T-cell (primary cell): ENCODE data around the gene ATP2B1. TPM values are rescaled to one million over a fixed set of nuclear protein-coding genes. Genes with fewer than 3 reads are reported as not detected.

Source experiments
- ATAC-seq, 4 experiments: fragments of 200-7000 bp in 3 of 4; fragments of 150-1000 bp in 1 of 4; cut with Tn5 transposase; replicated peaks in 1 of 4; 1 replicate in 3 of 4; 2 replicates in 1 of 4; pipeline ENCODE4 v1.10.0; 2021; ENCODE audit warnings: moderate library complexity in 3 of 4, mild to moderate bottlenecking in 2 of 4, moderate number of reproducible peaks in 1 of 4
- CTCF ChIA-PET, 2 donors: fragments of 300-600 bp; sonication (Branson Sonifier 250); formaldehyde crosslinking; loops; one replicate each; lab custom pipeline; 2022; ENCODE audit warnings: antibody characterized with exemption in 2 of 2; lab: Charles Lee
- POLR2A ChIA-PET, 2 donors: fragments of 300-600 bp; sonication (Branson Sonifier 250); formaldehyde crosslinking; loops; one replicate each; lab custom pipeline; 2022; ENCODE audit warnings: antibody characterized with exemption in 2 of 2; lab: Charles Lee
- DNase-seq, 35 experiments: peaks; one replicate each; pipeline versions ENCODE4 v3.0.0 to v3.0.0-alpha.2; 2013 to 2023
- H3K27ac ChIP-seq: one replicate; pipeline ENCODE4 v1.5.1; 2013; ENCODE audit warnings: low read length
- H3K27me3 ChIP-seq, 2 experiments: replicated peaks in 1 of 2; 1 replicate in 1 of 2; 2 replicates in 1 of 2; pipeline versions ENCODE4 v1.6.1 to v1.7.0; 2013; ENCODE audit warnings: low read length in 1 of 2, mixed read lengths in 1 of 2; ENCODE audit not compliant: control insufficient read depth in 2 of 2, insufficient read depth in 2 of 2; ENCODE audit errors: extremely low read depth in 1 of 2
- H3K36me3 ChIP-seq, 2 donors: 1 replicate in 1 of 2; 2 replicates in 1 of 2; pipeline versions ENCODE4 v1.6.1 to v1.7.0; 2013; ENCODE audit warnings: low read length in 1 of 2; ENCODE audit not compliant: control insufficient read depth in 2 of 2, insufficient read depth in 1 of 2; ENCODE audit errors: extremely low read depth in 1 of 2
- H3K4me1 ChIP-seq, 2 experiments: 1 replicate in 1 of 2; 2 replicates in 1 of 2; pipeline versions ENCODE4 v1.6.1 to v1.7.0; 2013; ENCODE audit warnings: low read length in 2 of 2, mixed read lengths in 1 of 2; ENCODE audit not compliant: insufficient read depth in 2 of 2, control insufficient read depth in 1 of 2; ENCODE audit errors: extremely low read depth in 1 of 2
- H3K4me3 ChIP-seq, 2 donors: 1 replicate in 1 of 2; 2 replicates in 1 of 2; pipeline versions ENCODE4 v1.5.1 to v1.7.0; 2013; ENCODE audit warnings: mild to moderate bottlenecking in 2 of 2, low read length in 1 of 2, moderate library complexity in 1 of 2; ENCODE audit not compliant: control insufficient read depth in 1 of 2; ENCODE audit errors: extremely low read depth in 1 of 2
- H3K9me3 ChIP-seq: 2 replicates; pipeline ENCODE4 v1.7.0; 2013
- H3K27ac Mint-ChIP-seq, 2 donors: one replicate each; pipeline ENCODE4 v1.8.0; 2020 to 2021; ENCODE audit warnings: mild to moderate bottlenecking in 2 of 2, mixed read lengths in 2 of 2
- H3K27me3 Mint-ChIP-seq, 2 donors: one replicate each; pipeline ENCODE4 v1.8.0; 2021 to 2022; ENCODE audit warnings: mixed read lengths in 2 of 2
- H3K36me3 Mint-ChIP-seq: one replicate; pipeline ENCODE4 v1.8.0; 2021; ENCODE audit warnings: mixed read lengths
- H3K4me1 Mint-ChIP-seq, 3 donors: one replicate each; pipeline ENCODE4 v1.8.0; 2020 to 2022; ENCODE audit warnings: mixed read lengths in 3 of 3, mild to moderate bottlenecking in 1 of 3
- H3K4me3 Mint-ChIP-seq, 3 donors: one replicate each; pipeline ENCODE4 v1.8.0; 2020 to 2022; ENCODE audit warnings: mild to moderate bottlenecking in 3 of 3, mixed read lengths in 3 of 3, moderate library complexity in 3 of 3
- H3K9me3 Mint-ChIP-seq, 3 donors: one replicate each; pipeline ENCODE4 v1.8.0; 2020 to 2022; ENCODE audit warnings: mixed read lengths in 3 of 3
- WGBS: methylation state at CpG from one replicate; pipeline ENCODE4 v1.1.5; 2013; ENCODE audit warnings: missing lambda C conversion rate; ENCODE audit not compliant: insufficient coverage; 5-methylcytosine and 5-hydroxymethylcytosine counted together
- total RNA-seq, 35 experiments: library from RNA in 6 of 35; stranded (reverse) in 6 of 35; fragments of 120-200 nt in 1 of 35; gene quantifications; one replicate each; pipeline versions ENCODE4 v1.2.1 to v1.2.4 and lab custom pipeline; 2013 to 2026

The ATP2B1 gene
- total RNA-seq, 5 donors from 2014 or later (not counting 1 experiment from before 2014, with no cell fraction given) = 38.3 to 104 (median 44.4) TPM

DNA sequence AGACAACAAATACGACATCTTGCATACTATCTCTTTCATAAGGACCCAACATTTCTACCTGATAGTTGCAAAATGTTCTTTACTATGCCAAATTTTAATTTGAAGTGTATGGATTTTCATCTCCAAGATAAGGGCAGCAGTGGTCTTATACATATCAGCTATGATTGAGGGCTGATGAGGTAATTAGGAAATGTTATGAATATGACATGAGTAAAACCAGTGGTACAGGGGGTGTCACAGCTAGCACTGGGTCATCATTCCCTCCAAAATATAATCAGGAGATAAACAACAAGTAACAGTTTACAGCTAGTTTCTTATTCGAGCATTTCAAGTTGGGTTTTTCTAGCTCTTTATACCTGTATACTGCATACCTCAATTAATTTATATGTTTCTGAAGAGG, 35.0 kb downstream of the ATP2B1 start:
- Histone ChIP-seq H3K4me3 (no peak overlapping the region), H3K9me3 (no peaks in the 10 kb centered on the region), H3K27me3 (no peaks in the 10 kb centered on the region), H3K27ac (no peak overlapping the region), H3K4me1 (peaks cover 5 to 24% of the 10 kb centered on the region in 2 experiments), H3K36me3 (no peaks in the 10 kb centered on the region)
- no CpG with 5 or more reads among the region's 2 CpGs for WGBS
- ChIA-PET CTCF (interaction anchor here in 1 of 2 donors (1.1 to 1.2 kb wide), 2 partner anchors 10 to 340 kb away, joined by 4 to 6 read pairs; no protein-coding TSS in a partner anchor), POLR2A (interaction anchor here in 1 of 2 donors (0.8 to 1.1 kb wide), 2 partner anchors 19 to 36 kb away, joined by 3 to 5 read pairs; no protein-coding TSS in a partner anchor)
- Mint-ChIP-seq H3K9me3 (no peaks in the 10 kb centered on the region), H3K36me3 (peaks cover 13% of the 10 kb centered on the region), H3K27ac (peak overlapping the region in 1 of 2 donors; percentile 1), H3K4me1 (peaks cover 82 to 86% (median 86%) of the 10 kb centered on the region in 3 donors), H3K27me3 (no peaks in the 10 kb centered on the region), H3K4me3 (no peak overlapping the region)
- DNase-seq = no peak
- no peak for ATAC-seq

DNA sequence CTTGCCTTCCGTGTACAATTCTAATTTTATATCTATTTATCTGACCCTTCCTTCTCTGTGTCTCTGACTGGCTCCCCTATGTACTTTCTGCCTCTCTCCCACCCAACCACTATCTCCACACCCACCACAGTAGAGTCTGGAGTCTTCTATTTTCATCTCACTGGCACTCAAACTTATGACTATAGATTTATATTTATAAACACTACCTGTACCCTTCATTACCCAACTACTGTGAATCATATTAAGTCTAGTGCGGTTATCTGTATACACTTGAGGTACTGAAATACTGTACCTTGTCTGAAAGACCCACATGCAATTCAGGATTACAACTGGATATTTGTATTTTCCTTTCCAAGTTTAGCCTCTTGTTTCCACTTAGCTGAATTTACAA, 36.1 kb downstream of the ATP2B1 start:
- ChIA-PET CTCF (interaction anchor here (0.5 to 1.2 kb wide), 3 partner anchors 9 to 657 kb away, joined by 3 to 6 read pairs (median 4); no protein-coding TSS in a partner anchor), POLR2A (interaction anchor here in 1 of 2 donors (0.6 kb wide), 1 partner anchor 33 kb away, joined by 3 read pairs; no protein-coding TSS in a partner anchor)
- ATAC-seq (no peak), DNase-seq (no peak)
- peaks cover 5 to 24% of the 10 kb centered on the region in 2 experiments for H3K4me1 ChIP-seq
- Mint-ChIP-seq H3K9me3 (no peaks in the 10 kb centered on the region), H3K36me3 (peaks cover 20% of the 10 kb centered on the region), H3K4me3 (peak overlapping the region in 1 of 3 donors; percentile 45), H3K4me1 (peaks cover 81 to 87% (median 86%) of the 10 kb centered on the region in 3 donors), H3K27ac (peak overlapping the region in 1 of 2 donors; percentile 60), H3K27me3 (no peaks in the 10 kb centered on the region)
- no peaks in the 10 kb centered on the region for H3K9me3 ChIP-seq
- H3K36me3 ChIP-seq = no peaks in the 10 kb centered on the region
- no peaks in the 10 kb centered on the region for H3K27me3 ChIP-seq
- H3K4me3 ChIP-seq = no peak overlapping the region
- no peak overlapping the region for H3K27ac ChIP-seq
- no CpG with 5 or more reads among the region's 2 CpGs for WGBS

DNA sequence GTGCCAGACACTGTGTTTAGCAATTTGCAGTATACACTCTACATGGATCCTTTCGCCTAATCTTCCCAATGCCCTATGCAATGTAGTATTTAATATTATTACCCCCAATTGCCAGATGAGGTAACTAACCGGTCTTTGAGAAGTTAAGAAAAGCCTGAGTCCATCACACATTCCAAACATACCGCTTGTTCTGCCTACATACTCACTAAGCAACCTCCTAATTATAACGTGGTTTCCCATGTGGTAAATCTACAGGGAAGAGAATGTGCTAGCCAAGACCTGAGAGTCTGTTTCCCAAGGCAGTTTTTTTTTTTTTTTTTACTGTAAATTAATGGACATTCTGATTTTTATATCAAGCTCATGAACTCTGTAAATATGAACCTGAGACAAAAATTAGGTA, 37.2 kb downstream of the ATP2B1 start:
- DNase-seq = no peak
- ChIA-PET POLR2A (interaction anchor here (0.5 to 0.7 kb wide), 3 partner anchors 15 to 243 kb away, joined by 3 to 8 read pairs (median 3); no protein-coding TSS in a partner anchor), CTCF (interaction anchor here in 1 of 2 donors (0.6 to 0.7 kb wide), 2 partner anchors 128 to 167 kb away, joined by 3 read pairs; no protein-coding TSS in a partner anchor)
- Mint-ChIP-seq H3K9me3 (no peaks in the 10 kb centered on the region), H3K36me3 (peaks cover 31% of the 10 kb centered on the region), H3K4me1 (peaks cover 88 to 89% (median 88%) of the 10 kb centered on the region in 3 donors), H3K27me3 (no peaks in the 10 kb centered on the region), H3K27ac (peak overlapping the region in 1 of 2 donors; percentile 12), H3K4me3 (no peak overlapping the region)
- no CpG with 5 or more reads among the region's 4 CpGs for WGBS
- peaks cover 5 to 26% of the 10 kb centered on the region in 2 experiments for H3K4me1 ChIP-seq
- no peaks in the 10 kb centered on the region for H3K9me3 ChIP-seq
- ATAC-seq = no peak
- H3K27ac ChIP-seq = no peak overlapping the region
- H3K4me3 ChIP-seq = no peak overlapping the region
- no peaks in the 10 kb centered on the region for H3K36me3 ChIP-seq
- no peaks in the 10 kb centered on the region for H3K27me3 ChIP-seq

DNA sequence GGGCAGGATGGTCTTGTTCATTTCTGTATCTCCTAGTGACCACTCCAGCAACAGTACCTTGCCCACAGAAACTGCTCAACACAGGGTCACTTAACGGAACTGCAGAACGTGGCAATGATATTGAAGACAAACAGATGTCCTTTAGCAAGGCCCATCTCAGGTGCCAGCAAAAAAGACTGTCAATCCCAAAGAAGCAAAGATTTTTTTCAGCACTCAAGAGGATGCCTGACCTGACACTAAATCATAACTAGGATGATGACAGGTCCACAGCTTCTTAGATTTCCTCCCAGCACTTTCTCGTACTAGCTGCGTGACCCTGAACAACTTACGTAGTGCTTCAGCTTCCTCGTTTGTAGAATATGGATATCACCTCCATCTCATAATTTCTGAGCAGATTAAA, 39.4 kb downstream of the ATP2B1 start:
- H3K27ac Mint-ChIP-seq = peak overlapping the region in 1 of 2 donors; percentile 6
- no peak overlapping the region for H3K27ac ChIP-seq
- peaks cover 31% of the 10 kb centered on the region for H3K36me3 Mint-ChIP-seq
- H3K4me1 Mint-ChIP-seq = peaks cover 87 to 91% (median 87%) of the 10 kb centered on the region in 3 donors
- no peaks in the 10 kb centered on the region for H3K9me3 Mint-ChIP-seq
- no peaks in the 10 kb centered on the region for H3K9me3 ChIP-seq
- CTCF ChIA-PET = interaction anchor here (1.1 to 1.2 kb wide), 3 partner anchors 9 to 194 kb away, joined by 3 read pairs; no protein-coding TSS in a partner anchor
- POLR2A ChIA-PET = interaction anchor here (0.5 to 0.7 kb wide), 3 partner anchors 31 to 416 kb away, joined by 3 read pairs; no protein-coding TSS in a partner anchor
- no peak overlapping the region for H3K4me3 Mint-ChIP-seq
- DNase-seq (no peak), ATAC-seq (no peak)
- H3K27me3 Mint-ChIP-seq = no peaks in the 10 kb centered on the region
- peaks cover 11 to 33% of the 10 kb centered on the region in 2 experiments for H3K4me1 ChIP-seq
- no peaks in the 10 kb centered on the region for H3K36me3 ChIP-seq
- no peaks in the 10 kb centered on the region for H3K27me3 ChIP-seq
- no peak overlapping the region for H3K4me3 ChIP-seq
- WGBS = 93% methylated on average over 3 of the region's 6 CpGs

DNA sequence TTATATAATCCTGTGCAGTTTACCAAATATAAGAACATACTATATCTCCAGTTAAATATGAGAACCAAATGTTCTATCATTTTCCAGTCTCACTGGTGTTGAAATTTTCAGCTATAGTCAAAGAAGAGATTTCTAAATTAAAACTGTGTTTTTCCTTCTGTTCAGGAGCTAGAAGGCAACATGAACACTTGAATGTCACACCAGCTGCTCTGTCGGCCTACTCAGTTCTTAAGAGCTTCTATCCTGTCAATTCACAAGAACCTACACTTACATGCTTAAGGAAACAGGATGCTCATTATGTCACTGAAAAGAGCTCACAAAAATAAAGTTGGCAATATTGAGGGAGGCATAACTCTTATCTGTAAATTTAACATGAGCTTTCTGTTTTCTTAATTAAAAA, 43.1 kb downstream of the ATP2B1 start:
- WGBS = no CpG with 5 or more reads among the region's 1 CpG
- no peak for ATAC-seq
- CTCF ChIA-PET = interaction anchor here in 1 of 2 donors (0.5 to 1.2 kb wide), 4 partner anchors 11 to 141 kb away, joined by 3 read pairs; partner anchors contain the start of gene GALNT4
- Mint-ChIP-seq H3K36me3 (peaks cover 25% of the 10 kb centered on the region), H3K9me3 (no peaks in the 10 kb centered on the region), H3K27me3 (no peaks in the 10 kb centered on the region), H3K4me3 (no peak overlapping the region), H3K4me1 (peaks cover 78 to 88% (median 83%) of the 10 kb centered on the region in 3 donors), H3K27ac (peak overlapping the region; percentile 25 to 45)
- H3K4me3 ChIP-seq = no peak overlapping the region
- no peaks in the 10 kb centered on the region for H3K36me3 ChIP-seq
- no peak for DNase-seq
- no peak overlapping the region for H3K27ac ChIP-seq
- no peaks in the 10 kb centered on the region for H3K9me3 ChIP-seq
- POLR2A ChIA-PET = interaction anchor here (0.5 to 1.0 kb wide), 4 partner anchors 10 to 1280 kb away, joined by 3 to 6 read pairs (median 3); no protein-coding TSS in a partner anchor
- H3K27me3 ChIP-seq = no peaks in the 10 kb centered on the region
- H3K4me1 ChIP-seq = peaks cover 9 to 40% of the 10 kb centered on the region in 2 experiments

DNA sequence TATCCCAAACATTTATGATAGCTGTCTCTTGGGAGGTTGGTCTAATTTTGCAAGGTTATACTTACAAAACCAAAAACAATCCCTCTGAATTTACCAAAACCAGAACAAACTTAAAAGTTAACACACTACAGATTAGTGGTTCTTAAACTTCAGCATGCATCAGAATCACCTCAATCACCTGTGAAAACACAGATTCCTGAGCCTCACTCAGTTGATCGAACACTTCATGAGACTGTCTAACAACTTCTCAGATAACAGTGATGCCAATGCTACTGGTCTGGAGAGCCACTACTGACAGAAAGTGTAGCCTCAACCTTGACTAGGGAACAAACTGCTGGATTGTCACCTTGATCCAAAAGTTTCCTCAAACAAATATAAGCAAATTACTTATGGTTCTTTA, 44.2 kb downstream of the ATP2B1 start:
- Histone ChIP-seq H3K4me3 (no peak overlapping the region), H3K9me3 (no peaks in the 10 kb centered on the region), H3K27me3 (no peaks in the 10 kb centered on the region), H3K4me1 (peaks cover 9 to 40% of the 10 kb centered on the region in 2 experiments), H3K36me3 (no peaks in the 10 kb centered on the region), H3K27ac (no peak overlapping the region)
- no peak for ATAC-seq
- 80% methylated on average over 1 of the region's 1 CpG for WGBS
- peaks cover 25% of the 10 kb centered on the region for H3K36me3 Mint-ChIP-seq
- H3K4me1 Mint-ChIP-seq = peaks cover 73 to 83% (median 77%) of the 10 kb centered on the region in 3 donors
- no peak for DNase-seq
- no peaks in the 10 kb centered on the region for H3K9me3 Mint-ChIP-seq
- no peaks in the 10 kb centered on the region for H3K27me3 Mint-ChIP-seq
- ChIA-PET CTCF (interaction anchor here in 1 of 2 donors (2.1 kb wide), 1 partner anchor 8 kb away, joined by 6 read pairs; no protein-coding TSS in a partner anchor), POLR2A (interaction anchor here in 1 of 2 donors (0.5 to 1.1 kb wide), 2 partner anchors 34 to 45 kb away, joined by 3 to 8 read pairs; no protein-coding TSS in a partner anchor)
- H3K27ac Mint-ChIP-seq = peak overlapping the region; percentile 23 to 38
- H3K4me3 Mint-ChIP-seq = no peak overlapping the region
